ENCODE measurements around the gene FCER1G. TPM values are rescaled to one million over a fixed set of nuclear protein-coding genes. Genes with fewer than 3 reads are reported as not detected.
"Not testable (repeated sequence)": the region's sequence is repeated elsewhere in the genome, so short reads cannot be mapped to it uniquely, and the experiment has no call there.

The FCER1G gene
- total and polyA plus RNA-seq, 2 experiments from 2014 or later = 4.3 to 4.8 TPM

- H3K4me3 ChIP-seq; H3K4me2 ChIP-seq; H2AFZ ChIP-seq; H3K9me3 ChIP-seq (ENCODE audit: low read depth); H3K36me3 ChIP-seq (replicated peaks; ENCODE audit: insufficient read depth, low read depth); H3K79me2 ChIP-seq; H3K4me1 ChIP-seq (ENCODE audit: insufficient read depth); DNase-seq (ENCODE audit: low spot score); H4K20me1 ChIP-seq (ENCODE audit: insufficient read depth, poor library complexity, severe bottlenecking); H3K27ac ChIP-seq; H3K9me2 ChIP-seq (replicated peaks; ENCODE audit: insufficient read depth): not testable (repeated sequence)
- 94% methylated on average over 5 of the region's 5 CpGs for WGBS (ENCODE audit: low lambda C conversion rate, missing lambda C conversion rate)
- H3K27me3 ChIP-seq = peaks cover 26% of the 10 kb centered on the region
These were observed 42.0 kb downstream of the FCER1G start for GRCh38 chr1:161257109-161257508.

- Histone ChIP-seq H3K4me1 (ENCODE audit: insufficient read depth) (peaks cover 6% of the 10 kb centered on the region), H2AFZ (peak within 1 kb of the TSS; percentile 55), H3K27me3 (peaks cover 26% of the 10 kb centered on the region), H3K27ac (no peak within 1 kb of the TSS), H4K20me1 (ENCODE audit: insufficient read depth, poor library complexity, severe bottlenecking) (no peaks in the 10 kb centered on the region), H3K4me3 (peak within 1 kb of the TSS; percentile 42), H3K79me2 (no peaks in the 10 kb centered on the region), H3K4me2 (peak within 1 kb of the TSS; percentile 98), H3K36me3 (replicated peaks; ENCODE audit: insufficient read depth, low read depth) (no peaks in the 10 kb centered on the region), H3K9me3 (ENCODE audit: low read depth) (peaks cover 4% of the 10 kb centered on the region), H3K9me2 (replicated peaks; ENCODE audit: insufficient read depth) (no peaks in the 10 kb centered on the region)
- WGBS (ENCODE audit: low lambda C conversion rate, missing lambda C conversion rate) = 4% methylated on average over 58 of the region's 62 CpGs
- no peak for TF ChIP-seq EZH2 (IDR thresholded peaks at IDR 0.05; ENCODE audit: borderline replicate concordance)
- peak; percentile 75 for DNase-seq (ENCODE audit: low spot score)
These were observed 43.6 kb downstream of the FCER1G start, which contains the start of gene PCP4L1 for GRCh38 chr1:161258439-161259344. Gene PCP4L1, plus strand, starts transcription at chr1:161258745. Its CDS starts 230 bp downstream, at chr1:161258975.

DNA sequence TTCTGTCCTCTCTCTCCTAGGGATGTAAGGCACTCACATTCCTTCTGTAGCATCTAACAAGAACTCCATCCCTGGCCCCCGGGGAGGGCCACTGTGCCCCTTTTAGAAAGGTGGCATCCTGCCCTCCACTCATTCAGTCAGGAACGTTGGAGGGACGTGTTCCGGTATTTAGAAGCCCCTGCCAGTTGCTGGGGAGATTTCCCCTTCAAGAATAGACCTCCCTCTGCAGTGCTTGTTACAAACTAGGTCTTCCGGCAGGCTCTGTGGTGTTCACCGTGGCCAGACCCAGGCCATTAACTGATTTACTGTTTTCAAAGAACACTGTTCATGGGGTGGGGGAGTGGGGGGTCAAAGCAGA is 44.2 kb downstream of the FCER1G start:
- WGBS (ENCODE audit: low lambda C conversion rate, missing lambda C conversion rate) = 49% methylated on average over 6 of the region's 6 CpGs
- H3K27me3 ChIP-seq = peaks cover 26% of the 10 kb centered on the region
- no peak overlapping the region for H2AFZ ChIP-seq
- H3K9me2 ChIP-seq (replicated peaks; ENCODE audit: insufficient read depth) = no peaks in the 10 kb centered on the region
- TF ChIP-seq, protein P1, sequence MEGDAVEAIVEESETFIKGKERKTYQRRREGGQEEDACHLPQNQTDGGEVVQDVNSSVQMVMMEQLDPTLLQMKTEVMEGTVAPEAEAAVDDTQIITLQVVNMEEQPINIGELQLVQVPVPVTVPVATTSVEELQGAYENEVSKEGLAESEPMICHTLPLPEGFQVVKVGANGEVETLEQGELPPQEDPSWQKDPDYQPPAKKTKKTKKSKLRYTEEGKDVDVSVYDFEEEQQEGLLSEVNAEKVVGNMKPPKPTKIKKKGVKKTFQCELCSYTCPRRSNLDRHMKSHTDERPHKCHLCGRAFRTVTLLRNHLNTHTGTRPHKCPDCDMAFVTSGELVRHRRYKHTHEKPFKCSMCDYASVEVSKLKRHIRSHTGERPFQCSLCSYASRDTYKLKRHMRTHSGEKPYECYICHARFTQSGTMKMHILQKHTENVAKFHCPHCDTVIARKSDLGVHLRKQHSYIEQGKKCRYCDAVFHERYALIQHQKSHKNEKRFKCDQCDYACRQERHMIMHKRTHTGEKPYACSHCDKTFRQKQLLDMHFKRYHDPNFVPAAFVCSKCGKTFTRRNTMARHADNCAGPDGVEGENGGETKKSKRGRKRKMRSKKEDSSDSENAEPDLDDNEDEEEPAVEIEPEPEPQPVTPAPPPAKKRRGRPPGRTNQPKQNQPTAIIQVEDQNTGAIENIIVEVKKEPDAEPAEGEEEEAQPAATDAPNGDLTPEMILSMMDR (IDR thresholded peaks at IDR 0.05; ENCODE audit: poor library complexity) = no peak
- TF ChIP-seq EZH2 (IDR thresholded peaks at IDR 0.05; ENCODE audit: borderline replicate concordance) (no peak), EZH2phosphoT487 (IDR thresholded peaks at IDR 0.05; ENCODE audit: low read depth, severe bottlenecking, unreplicated experiment) (no peak)
- no peak overlapping the region for H3K27ac ChIP-seq
- H3K79me2 ChIP-seq = no peaks in the 10 kb centered on the region
- H3K4me2 ChIP-seq = peak overlapping the region; percentile 98
- H3K36me3 ChIP-seq (replicated peaks; ENCODE audit: insufficient read depth, low read depth) = no peaks in the 10 kb centered on the region
- peak overlapping the region; percentile 42 for H3K4me3 ChIP-seq
- H4K20me1 ChIP-seq (ENCODE audit: insufficient read depth, poor library complexity, severe bottlenecking) = no peaks in the 10 kb centered on the region
- H3K9me3 ChIP-seq (ENCODE audit: low read depth) = peaks cover 4% of the 10 kb centered on the region
- peaks cover 6% of the 10 kb centered on the region for H3K4me1 ChIP-seq (ENCODE audit: insufficient read depth)
- DNase-seq (ENCODE audit: low spot score) = no peak

DNA sequence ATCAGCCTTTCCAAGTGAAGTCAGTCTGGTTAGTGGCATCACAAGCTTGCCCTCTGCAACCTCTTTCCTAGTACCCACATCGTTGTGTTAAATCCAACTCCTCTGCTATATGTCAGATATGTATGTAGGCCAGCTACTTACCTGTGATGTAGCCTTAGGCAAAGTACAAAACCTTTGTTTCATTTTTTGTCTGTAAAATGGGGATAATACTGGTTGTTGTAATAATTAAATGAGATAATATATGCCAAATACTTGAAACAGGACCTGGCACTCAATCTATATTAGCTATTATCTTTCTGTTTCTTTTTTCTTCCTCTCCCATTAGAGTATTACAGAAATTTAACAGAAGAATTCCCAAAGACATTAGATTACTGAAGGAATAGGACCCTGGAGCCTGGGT is 44.7 kb downstream of the FCER1G start:
- TF ChIP-seq, protein P1 (IDR thresholded peaks at IDR 0.05; ENCODE audit: poor library complexity) = no peak
- TF ChIP-seq EZH2phosphoT487 (IDR thresholded peaks at IDR 0.05; ENCODE audit: low read depth, severe bottlenecking, unreplicated experiment) (no peak), EZH2 (IDR thresholded peaks at IDR 0.05; ENCODE audit: borderline replicate concordance) (no peak)
- peaks cover 4% of the 10 kb centered on the region for H3K9me3 ChIP-seq (ENCODE audit: low read depth)
- no peaks in the 10 kb centered on the region for H3K79me2 ChIP-seq
- no peak overlapping the region for H3K27ac ChIP-seq
- H3K4me1 ChIP-seq (ENCODE audit: insufficient read depth) = peaks cover 6% of the 10 kb centered on the region
- 61% methylated on average over 1 of the region's 1 CpG for WGBS (ENCODE audit: low lambda C conversion rate, missing lambda C conversion rate)
- no peak overlapping the region for H2AFZ ChIP-seq
- H4K20me1 ChIP-seq (ENCODE audit: insufficient read depth, poor library complexity, severe bottlenecking) = no peaks in the 10 kb centered on the region
- H3K4me2 ChIP-seq = no peak overlapping the region
- H3K36me3 ChIP-seq (replicated peaks; ENCODE audit: insufficient read depth, low read depth) = no peaks in the 10 kb centered on the region
- DNase-seq (ENCODE audit: low spot score) = no peak
- no peaks in the 10 kb centered on the region for H3K9me2 ChIP-seq (replicated peaks; ENCODE audit: insufficient read depth)
- H3K4me3 ChIP-seq = no peak overlapping the region
- H3K27me3 ChIP-seq = peaks cover 26% of the 10 kb centered on the region

Measured in hepatocyte (in vitro differentiated cells).